T-cell (primary cell): ENCODE measurements around the gene PPARA. TPM values are rescaled to one million over a fixed set of nuclear protein-coding genes. Genes with fewer than 3 reads are reported as not detected.

ENCODE experiments used
- ATAC-seq, 4 experiments: fragments of 200-7000 bp in 3 of 4; fragments of 150-1000 bp in 1 of 4; cut with Tn5 transposase; replicated peaks in 1 of 4; 1 replicate in 3 of 4; 2 replicates in 1 of 4; pipeline ENCODE4 v1.10.0; 2021; ENCODE audit warnings: moderate library complexity in 3 of 4, mild to moderate bottlenecking in 2 of 4, moderate number of reproducible peaks in 1 of 4
- CTCF ChIA-PET, 2 donors: fragments of 300-600 bp; sonication (Branson Sonifier 250); formaldehyde crosslinking; loops; one replicate each; lab custom pipeline; 2022; ENCODE audit warnings: antibody characterized with exemption in 2 of 2; lab: Charles Lee
- POLR2A ChIA-PET, 2 donors: fragments of 300-600 bp; sonication (Branson Sonifier 250); formaldehyde crosslinking; loops; one replicate each; lab custom pipeline; 2022; ENCODE audit warnings: antibody characterized with exemption in 2 of 2; lab: Charles Lee
- DNase-seq, 35 experiments: peaks; one replicate each; pipeline versions ENCODE4 v3.0.0 to v3.0.0-alpha.2; 2013 to 2023
- H3K27ac ChIP-seq: one replicate; pipeline ENCODE4 v1.5.1; 2013; ENCODE audit warnings: low read length
- H3K27me3 ChIP-seq, 2 experiments: replicated peaks in 1 of 2; 1 replicate in 1 of 2; 2 replicates in 1 of 2; pipeline versions ENCODE4 v1.6.1 to v1.7.0; 2013; ENCODE audit warnings: low read length in 1 of 2, mixed read lengths in 1 of 2; ENCODE audit not compliant: control insufficient read depth in 2 of 2, insufficient read depth in 2 of 2; ENCODE audit errors: extremely low read depth in 1 of 2
- H3K36me3 ChIP-seq, 2 donors: 1 replicate in 1 of 2; 2 replicates in 1 of 2; pipeline versions ENCODE4 v1.6.1 to v1.7.0; 2013; ENCODE audit warnings: low read length in 1 of 2; ENCODE audit not compliant: control insufficient read depth in 2 of 2, insufficient read depth in 1 of 2; ENCODE audit errors: extremely low read depth in 1 of 2
- H3K4me1 ChIP-seq, 2 experiments: 1 replicate in 1 of 2; 2 replicates in 1 of 2; pipeline versions ENCODE4 v1.6.1 to v1.7.0; 2013; ENCODE audit warnings: low read length in 2 of 2, mixed read lengths in 1 of 2; ENCODE audit not compliant: insufficient read depth in 2 of 2, control insufficient read depth in 1 of 2; ENCODE audit errors: extremely low read depth in 1 of 2
- H3K4me3 ChIP-seq, 2 donors: 1 replicate in 1 of 2; 2 replicates in 1 of 2; pipeline versions ENCODE4 v1.5.1 to v1.7.0; 2013; ENCODE audit warnings: mild to moderate bottlenecking in 2 of 2, low read length in 1 of 2, moderate library complexity in 1 of 2; ENCODE audit not compliant: control insufficient read depth in 1 of 2; ENCODE audit errors: extremely low read depth in 1 of 2
- H3K9me3 ChIP-seq: 2 replicates; pipeline ENCODE4 v1.7.0; 2013
- H3K27ac Mint-ChIP-seq, 2 donors: one replicate each; pipeline ENCODE4 v1.8.0; 2020 to 2021; ENCODE audit warnings: mild to moderate bottlenecking in 2 of 2, mixed read lengths in 2 of 2
- H3K27me3 Mint-ChIP-seq, 2 donors: one replicate each; pipeline ENCODE4 v1.8.0; 2021 to 2022; ENCODE audit warnings: mixed read lengths in 2 of 2
- H3K36me3 Mint-ChIP-seq: one replicate; pipeline ENCODE4 v1.8.0; 2021; ENCODE audit warnings: mixed read lengths
- H3K4me1 Mint-ChIP-seq, 3 donors: one replicate each; pipeline ENCODE4 v1.8.0; 2020 to 2022; ENCODE audit warnings: mixed read lengths in 3 of 3, mild to moderate bottlenecking in 1 of 3
- H3K4me3 Mint-ChIP-seq, 3 donors: one replicate each; pipeline ENCODE4 v1.8.0; 2020 to 2022; ENCODE audit warnings: mild to moderate bottlenecking in 3 of 3, mixed read lengths in 3 of 3, moderate library complexity in 3 of 3
- H3K9me3 Mint-ChIP-seq, 3 donors: one replicate each; pipeline ENCODE4 v1.8.0; 2020 to 2022; ENCODE audit warnings: mixed read lengths in 3 of 3
- WGBS: methylation state at CpG from one replicate; pipeline ENCODE4 v1.1.5; 2013; ENCODE audit warnings: missing lambda C conversion rate; ENCODE audit not compliant: insufficient coverage; 5-methylcytosine and 5-hydroxymethylcytosine counted together
- total RNA-seq, 35 experiments: library from RNA in 6 of 35; stranded (reverse) in 6 of 35; fragments of 120-200 nt in 1 of 35; gene quantifications; one replicate each; pipeline versions ENCODE4 v1.2.1 to v1.2.4 and lab custom pipeline; 2013 to 2026

Gene PPARA
- total RNA-seq, 5 donors from 2014 or later (not counting 1 experiment from before 2014, with no cell fraction given) = 11.0 to 22.2 (median 19.6) TPM

DNA sequence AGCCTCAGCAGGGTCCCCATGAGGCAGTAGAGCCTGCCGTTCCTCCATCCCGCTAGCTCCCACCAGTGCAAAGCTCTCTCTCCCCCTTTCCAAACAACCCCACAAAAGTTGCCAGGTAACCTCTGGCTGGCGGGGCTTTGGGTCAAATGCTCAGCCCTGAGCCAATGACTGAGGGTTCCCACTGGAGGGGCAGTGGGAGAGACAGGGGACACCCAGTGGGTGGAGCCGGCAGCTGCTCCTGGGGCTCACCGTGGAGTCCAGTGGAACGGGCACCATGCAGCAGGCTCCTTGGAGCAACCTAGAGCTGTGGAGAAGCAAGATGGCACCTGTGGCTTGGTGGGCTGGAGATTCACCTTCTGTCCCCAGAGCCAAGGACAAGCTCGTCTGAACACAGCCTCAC is 25.0 kb upstream of the PPARA start:
- H3K27me3 Mint-ChIP-seq = no peaks in the 10 kb centered on the region
- Histone ChIP-seq H3K36me3 (no peaks in the 10 kb centered on the region), H3K9me3 (no peaks in the 10 kb centered on the region), H3K4me3 (no peak overlapping the region), H3K27ac (no peak overlapping the region), H3K27me3 (no peaks in the 10 kb centered on the region), H3K4me1 (peaks cover 0 to 7% of the 10 kb centered on the region in 2 experiments)
- no peak overlapping the region for H3K27ac Mint-ChIP-seq
- ATAC-seq (no peak), DNase-seq (no peak)
- H3K36me3 Mint-ChIP-seq = no peaks in the 10 kb centered on the region
- CTCF ChIA-PET = interaction anchor here (0.6 to 1.2 kb wide), 2 partner anchors 129 to 163 kb away, joined by 3 read pairs; no protein-coding TSS in a partner anchor
- no peak overlapping the region for H3K4me3 Mint-ChIP-seq
- POLR2A ChIA-PET = no interaction called here
- no peaks in the 10 kb centered on the region for H3K4me1 Mint-ChIP-seq
- WGBS = 93% methylated on average over 6 of the region's 7 CpGs
- H3K9me3 Mint-ChIP-seq = no peaks in the 10 kb centered on the region

DNA sequence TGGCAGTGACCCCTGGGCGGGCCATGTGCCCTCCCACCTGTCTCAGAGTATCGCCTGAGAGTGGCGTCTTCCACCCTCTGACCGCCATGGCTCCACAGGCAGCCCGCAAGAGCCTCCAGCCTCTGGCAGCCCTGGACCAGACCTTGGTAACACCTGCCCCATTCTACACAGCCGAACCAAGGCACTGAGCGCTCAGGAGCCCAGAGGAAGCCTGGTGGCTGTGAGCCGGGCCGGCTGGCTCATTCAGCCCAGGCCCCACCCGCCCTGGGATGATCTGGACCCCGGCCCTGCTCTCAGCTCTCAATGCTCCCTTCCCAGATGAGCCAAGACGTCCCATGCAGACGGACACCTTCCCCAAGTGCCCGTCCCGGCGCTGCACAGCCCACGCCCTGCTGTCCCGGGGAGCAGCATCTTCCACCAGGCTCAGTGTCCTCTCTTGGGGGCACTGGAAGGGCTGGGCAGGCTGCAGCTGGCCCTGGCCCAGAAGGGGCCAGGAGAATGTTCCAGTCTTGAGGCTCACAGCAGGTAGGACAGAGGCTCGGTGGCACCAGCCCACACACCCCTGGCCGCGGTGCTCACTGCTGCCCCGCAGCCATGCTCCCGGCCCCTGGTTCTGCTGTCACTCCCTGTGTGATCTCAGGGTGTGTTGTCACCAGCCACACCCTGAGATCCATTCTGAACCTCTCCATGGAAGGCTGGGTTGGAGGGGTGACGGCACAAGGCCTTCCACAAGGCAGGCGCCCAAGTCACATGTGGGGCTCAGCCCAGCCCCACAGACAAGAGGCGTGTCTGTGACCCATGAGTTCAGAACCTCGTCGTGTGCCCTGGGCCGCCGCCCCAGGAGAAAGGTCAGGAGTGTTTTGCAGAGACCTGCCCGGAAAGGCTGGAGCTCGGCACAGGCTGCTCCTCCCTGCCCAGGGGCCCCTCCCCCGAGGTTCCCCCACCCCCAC is 24.2 kb upstream of the PPARA start:
- H3K4me3 Mint-ChIP-seq = no peak overlapping the region
- no peaks in the 10 kb centered on the region for H3K27me3 Mint-ChIP-seq
- DNase-seq (no peak), ATAC-seq (no peak)
- Histone ChIP-seq H3K4me3 (no peak overlapping the region), H3K9me3 (no peaks in the 10 kb centered on the region), H3K4me1 (peaks cover 0 to 7% of the 10 kb centered on the region in 2 experiments), H3K36me3 (no peaks in the 10 kb centered on the region), H3K27ac (no peak overlapping the region), H3K27me3 (no peaks in the 10 kb centered on the region)
- ChIA-PET CTCF (interaction anchor here in 1 of 2 donors (0.6 kb wide), 1 partner anchor 164 kb away, joined by 3 read pairs; no protein-coding TSS in a partner anchor), POLR2A (interaction anchor here in 1 of 2 donors (0.7 kb wide), 1 partner anchor 13 kb away, joined by 4 read pairs; no protein-coding TSS in a partner anchor)
- no peaks in the 10 kb centered on the region for H3K4me1 Mint-ChIP-seq
- WGBS = 93% methylated on average over 26 of the region's 33 CpGs
- H3K27ac Mint-ChIP-seq = no peak overlapping the region
- H3K36me3 Mint-ChIP-seq = no peaks in the 10 kb centered on the region
- H3K9me3 Mint-ChIP-seq = no peaks in the 10 kb centered on the region

DNA sequence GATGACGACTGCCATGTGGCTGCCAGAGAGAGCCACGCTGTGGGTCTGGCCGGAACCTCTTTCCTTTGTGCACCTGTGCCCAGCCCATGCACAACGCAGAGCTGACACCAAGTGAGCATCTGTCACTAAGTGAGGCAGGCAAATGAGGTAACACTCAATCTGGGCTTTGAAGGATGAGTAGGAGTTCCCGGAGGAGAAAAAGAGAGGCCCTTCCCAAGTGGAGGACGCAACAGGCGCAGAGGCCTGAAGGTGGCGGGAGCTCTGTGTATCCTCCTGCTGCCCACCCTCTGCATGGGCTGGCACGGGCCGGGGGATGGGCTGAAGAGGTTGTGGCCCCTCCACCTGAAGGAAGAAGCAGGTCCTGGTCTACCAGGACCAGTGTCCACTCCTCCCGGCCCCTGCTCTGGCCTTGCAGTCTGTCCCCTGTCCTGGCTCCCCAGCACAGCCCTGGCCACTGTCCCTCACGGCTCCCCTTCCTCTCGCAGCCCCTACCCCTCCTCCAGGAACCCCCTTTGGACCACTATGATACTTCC is 23.4 kb upstream of the PPARA start:
- Histone ChIP-seq H3K9me3 (no peaks in the 10 kb centered on the region), H3K27ac (no peak overlapping the region), H3K27me3 (no peaks in the 10 kb centered on the region), H3K4me1 (peaks cover 0 to 7% of the 10 kb centered on the region in 2 experiments), H3K36me3 (no peaks in the 10 kb centered on the region), H3K4me3 (no peak overlapping the region)
- no peak overlapping the region for H3K4me3 Mint-ChIP-seq
- ChIA-PET POLR2A (interaction anchor here in 1 of 2 donors (0.7 kb wide), 1 partner anchor 14 kb away, joined by 4 read pairs; no protein-coding TSS in a partner anchor), CTCF (no interaction called here)
- no peak overlapping the region for H3K27ac Mint-ChIP-seq
- ATAC-seq (no peak), DNase-seq (no peak)
- no peaks in the 10 kb centered on the region for H3K36me3 Mint-ChIP-seq
- WGBS = 83% methylated on average over 13 of the region's 13 CpGs
- no peaks in the 10 kb centered on the region for H3K27me3 Mint-ChIP-seq
- H3K9me3 Mint-ChIP-seq = no peaks in the 10 kb centered on the region
- no peaks in the 10 kb centered on the region for H3K4me1 Mint-ChIP-seq

DNA sequence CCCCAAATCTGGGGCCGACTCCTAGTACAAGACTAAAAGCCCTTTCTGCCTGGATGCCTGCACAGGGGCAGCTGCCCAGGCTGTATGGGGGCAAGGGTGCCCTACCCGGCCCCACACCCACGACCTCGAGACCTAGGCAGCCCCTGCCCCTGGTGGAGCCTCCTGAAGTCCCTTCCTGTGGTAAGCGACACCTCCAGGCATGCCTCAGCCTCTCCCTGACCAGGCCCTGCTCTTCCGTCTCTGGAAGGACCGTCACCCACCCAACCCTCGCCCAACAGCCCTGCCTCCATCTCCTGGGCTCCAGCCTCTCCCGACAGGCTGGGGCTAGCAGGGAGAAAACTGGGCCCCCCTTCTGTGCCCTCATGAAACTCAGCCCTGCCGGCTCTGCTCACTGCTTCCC is 22.8 kb upstream of the PPARA start:
- DNase-seq (no peak), ATAC-seq (no peak)
- no peak overlapping the region for H3K27ac ChIP-seq
- no peaks in the 10 kb centered on the region for H3K9me3 ChIP-seq
- 80% methylated on average over 10 of the region's 10 CpGs for WGBS
- no peaks in the 10 kb centered on the region for H3K36me3 Mint-ChIP-seq
- no peak overlapping the region for H3K4me3 Mint-ChIP-seq
- H3K4me1 Mint-ChIP-seq = no peaks in the 10 kb centered on the region
- H3K27me3 ChIP-seq = no peaks in the 10 kb centered on the region
- H3K4me1 ChIP-seq = peaks cover 0 to 2% of the 10 kb centered on the region in 2 experiments
- no peaks in the 10 kb centered on the region for H3K27me3 Mint-ChIP-seq
- ChIA-PET CTCF (no interaction called here), POLR2A (no interaction called here)
- H3K36me3 ChIP-seq = no peaks in the 10 kb centered on the region
- no peak overlapping the region for H3K4me3 ChIP-seq
- H3K27ac Mint-ChIP-seq = no peak overlapping the region
- no peaks in the 10 kb centered on the region for H3K9me3 Mint-ChIP-seq

DNA sequence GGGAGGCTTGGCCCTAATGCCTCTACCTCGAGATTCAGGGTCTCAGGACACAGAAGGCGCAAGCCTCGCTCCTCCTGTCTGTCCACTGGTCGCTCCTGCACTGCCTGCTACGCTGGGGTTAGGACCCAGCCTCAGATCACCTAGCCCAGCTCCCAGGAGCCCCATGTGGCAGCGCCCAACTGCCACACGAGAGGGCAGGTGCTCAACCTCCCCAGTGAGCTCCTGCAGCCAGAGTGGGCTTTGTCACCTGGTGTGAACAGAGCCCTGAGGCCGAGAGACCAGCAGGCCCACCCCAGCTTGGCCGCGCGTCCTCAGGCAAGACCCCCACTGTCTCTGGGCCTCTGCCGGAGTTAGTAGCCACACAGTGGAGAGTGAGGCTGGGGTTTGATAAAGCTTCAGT is 21.7 kb upstream of the PPARA start:
- Histone ChIP-seq H3K27ac (no peak overlapping the region), H3K9me3 (no peaks in the 10 kb centered on the region), H3K4me1 (no peaks in the 10 kb centered on the region), H3K36me3 (no peaks in the 10 kb centered on the region), H3K27me3 (peaks cover 0 to 3% of the 10 kb centered on the region in 2 experiments), H3K4me3 (no peak overlapping the region)
- H3K27me3 Mint-ChIP-seq = no peaks in the 10 kb centered on the region
- no peak for ATAC-seq
- no peak for DNase-seq
- no peak overlapping the region for H3K27ac Mint-ChIP-seq
- H3K9me3 Mint-ChIP-seq = no peaks in the 10 kb centered on the region
- ChIA-PET POLR2A (no interaction called here), CTCF (no interaction called here)
- 83% methylated on average over 11 of the region's 12 CpGs for WGBS
- H3K36me3 Mint-ChIP-seq = no peaks in the 10 kb centered on the region
- H3K4me1 Mint-ChIP-seq = no peaks in the 10 kb centered on the region
- H3K4me3 Mint-ChIP-seq = no peak overlapping the region

DNA sequence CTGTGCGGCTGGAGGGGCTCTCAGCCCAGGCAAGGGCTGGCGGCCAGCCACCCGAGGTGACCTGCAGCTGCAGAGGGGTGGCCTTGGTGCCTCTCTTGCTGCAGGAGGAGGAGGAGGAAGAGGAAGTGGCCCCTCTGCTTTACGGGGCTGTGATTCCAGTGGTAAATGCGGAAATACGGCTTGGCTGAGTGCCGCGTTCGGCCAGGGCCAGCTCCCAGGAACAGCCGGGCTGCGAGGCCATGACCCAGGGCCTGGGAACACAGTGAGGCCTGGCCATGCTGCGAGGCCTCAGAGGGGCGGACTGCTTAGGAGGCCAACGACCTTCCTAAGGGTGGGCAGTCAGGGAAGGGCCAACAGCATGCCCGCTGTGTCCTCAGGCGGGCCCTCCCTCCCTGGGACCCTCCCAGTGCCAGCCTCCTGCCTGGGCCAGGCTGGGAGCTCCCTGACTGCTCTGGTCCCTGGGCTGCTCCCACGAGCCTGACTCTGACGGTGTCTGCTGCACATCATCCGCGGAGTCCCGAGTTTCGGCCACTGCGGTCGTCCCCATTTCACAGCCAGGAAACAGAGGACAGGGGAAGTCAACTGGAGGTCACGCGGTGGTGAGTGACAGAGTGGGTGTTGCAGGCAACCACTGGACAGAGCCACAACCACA is 20.8 kb upstream of the PPARA start:
- no peak for ATAC-seq

More for the DNA sequence above, 20.8 kb upstream of the PPARA start:
- Histone ChIP-seq H3K36me3 (no peaks in the 10 kb centered on the region), H3K9me3 (no peaks in the 10 kb centered on the region), H3K27me3 (peaks cover 0 to 3% of the 10 kb centered on the region in 2 experiments), H3K27ac (no peak overlapping the region), H3K4me3 (no peak overlapping the region), H3K4me1 (no peaks in the 10 kb centered on the region)
- CTCF ChIA-PET = no interaction called here
- H3K4me1 Mint-ChIP-seq = no peaks in the 10 kb centered on the region
- no peak overlapping the region for H3K4me3 Mint-ChIP-seq
- DNase-seq = peak in 1 of 35 experiments; percentile 36
- no peaks in the 10 kb centered on the region for H3K27me3 Mint-ChIP-seq
- no peaks in the 10 kb centered on the region for H3K36me3 Mint-ChIP-seq
- WGBS = 71% methylated on average over 21 of the region's 26 CpGs
- no peaks in the 10 kb centered on the region for H3K9me3 Mint-ChIP-seq
- POLR2A ChIA-PET = interaction anchor here in 1 of 2 donors (0.5 kb wide), 1 partner anchor 51 kb away, joined by 4 read pairs; no protein-coding TSS in a partner anchor
- H3K27ac Mint-ChIP-seq = no peak overlapping the region
